Muscle layer of colon (tissue), 2 donors: ENCODE results near the gene HELT.

Experiments used
- H3K27ac ChIP-seq: one replicate; pipeline ENCODE4 v1.7.0; 2013; ENCODE audit warnings: low read depth, mild to moderate bottlenecking, low read length, moderate library complexity
- H3K27me3 ChIP-seq, 2 donors: one replicate each; pipeline ENCODE4 v1.7.0; 2013; ENCODE audit warnings: low read length in 2 of 2, mild to moderate bottlenecking in 2 of 2; ENCODE audit not compliant: insufficient read depth in 2 of 2, control insufficient read depth in 1 of 2
- H3K36me3 ChIP-seq: one replicate; pipeline ENCODE4 v1.7.0; 2013; ENCODE audit warnings: mild to moderate bottlenecking, low read length; ENCODE audit not compliant: insufficient read depth
- H3K4me1 ChIP-seq: one replicate; pipeline ENCODE4 v1.7.0; 2013; ENCODE audit warnings: mild to moderate bottlenecking, low read length; ENCODE audit not compliant: insufficient read depth
- H3K4me3 ChIP-seq, 2 donors: one replicate each; pipeline ENCODE4 v1.7.0; 2013; ENCODE audit warnings: low read length in 2 of 2, low read depth in 1 of 2, mild to moderate bottlenecking in 1 of 2, moderate library complexity in 1 of 2
- H3K9ac ChIP-seq: one replicate; pipeline ENCODE4 v1.7.0; 2013; ENCODE audit warnings: low read length
- H3K9me3 ChIP-seq: one replicate; pipeline ENCODE4 v1.7.0; 2013; ENCODE audit warnings: mild to moderate bottlenecking, low read length
- donor health status: abdominal sarcoma.
- donor health status: Adenocarcinoma of cecum.

The HELT gene

DNA sequence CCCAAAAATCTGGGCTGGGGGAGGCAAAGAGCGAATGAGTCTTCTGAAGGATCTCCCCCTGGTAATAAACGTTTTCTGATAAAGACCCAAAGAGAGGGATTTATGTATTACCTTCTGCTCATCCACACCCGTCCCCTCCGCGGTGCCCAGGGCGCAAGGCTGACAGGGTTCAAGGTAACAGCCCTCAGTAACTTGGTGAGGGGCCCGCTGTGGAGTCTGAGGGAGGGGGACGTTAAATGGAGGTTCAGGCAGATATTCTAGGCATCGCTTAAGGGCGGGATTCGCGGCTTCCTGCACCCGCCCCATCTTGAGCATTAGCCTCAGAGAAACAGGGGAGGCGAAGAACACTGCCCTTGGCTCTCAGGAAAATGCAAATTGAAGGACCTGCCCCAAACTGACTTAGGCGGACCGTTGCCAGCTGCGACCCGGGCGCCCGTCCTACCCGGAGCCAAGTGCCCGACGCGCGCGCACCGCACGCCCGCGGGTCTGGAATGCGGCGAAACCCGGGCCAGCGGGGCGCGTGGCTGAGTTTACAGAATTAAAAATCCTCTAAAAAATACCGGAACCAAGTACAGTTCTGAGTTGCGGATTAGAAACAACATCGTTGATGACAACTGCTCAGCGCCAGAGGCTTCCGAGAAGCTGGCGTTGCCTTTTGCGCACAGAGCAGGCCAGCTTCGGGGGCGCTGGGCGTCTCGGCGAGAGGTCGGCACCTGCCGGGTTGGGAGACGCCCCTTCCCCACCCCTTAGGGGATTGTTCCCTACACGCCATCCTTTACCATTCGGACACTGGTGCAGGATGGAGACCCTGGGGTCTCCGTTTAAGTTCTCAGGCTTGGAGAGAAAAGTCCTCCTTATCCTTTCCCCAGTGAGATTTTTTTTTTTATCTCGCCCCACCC lies 2.8 kb downstream of the HELT start:
- H3K27ac ChIP-seq, result no peak overlapping the region
- H3K9me3 ChIP-seq, result no peaks in the 10 kb centered on the region
- H3K4me3 ChIP-seq, result no peak overlapping the region
- H3K9ac ChIP-seq, result no peak overlapping the region
- H3K36me3 ChIP-seq, result no peaks in the 10 kb centered on the region
- H3K4me1 ChIP-seq, result no peaks in the 10 kb centered on the region
- peaks cover 12 to 57% of the 10 kb centered on the region in 2 donors for H3K27me3 ChIP-seq

DNA sequence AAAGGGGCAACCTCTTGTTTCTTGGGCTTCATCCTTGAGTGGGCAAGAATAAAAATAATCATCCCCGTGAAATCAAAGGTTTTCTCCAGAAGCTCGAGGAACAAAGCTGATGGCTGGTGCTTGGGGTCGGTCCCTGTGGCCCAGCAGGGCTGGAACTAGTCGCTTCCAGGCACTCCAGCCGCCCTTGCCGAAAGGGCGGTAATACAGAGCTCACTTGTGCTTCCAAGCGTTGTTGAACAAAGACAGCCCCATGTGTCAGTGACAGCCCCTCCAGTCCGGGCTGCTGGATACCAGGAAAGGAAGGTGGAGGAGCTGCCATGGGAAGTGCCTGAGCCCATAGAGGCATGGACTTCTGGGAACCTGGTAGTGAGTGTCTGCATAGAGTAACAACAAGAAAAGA lies 5.2 kb downstream of the HELT start:
- H3K36me3 ChIP-seq, result no peaks in the 10 kb centered on the region
- H3K27me3 ChIP-seq, result peaks cover 12 to 35% of the 10 kb centered on the region in 2 donors
- H3K9me3 ChIP-seq, result no peaks in the 10 kb centered on the region
- H3K9ac ChIP-seq, result no peak overlapping the region
- no peaks in the 10 kb centered on the region for H3K4me1 ChIP-seq
- H3K4me3 ChIP-seq, result no peak overlapping the region
- H3K27ac ChIP-seq, result no peak overlapping the region

- Histone ChIP-seq H3K9ac (no peak overlapping the region), H3K9me3 (no peaks in the 10 kb centered on the region), H3K4me3 (no peak overlapping the region), H3K36me3 (no peaks in the 10 kb centered on the region), H3K27me3 (no peaks in the 10 kb centered on the region), H3K27ac (no peak overlapping the region), H3K4me1 (no peaks in the 10 kb centered on the region)
Observed at GRCh38 chr4:185028625-185029024, 10.3 kb downstream of the HELT start.

DNA sequence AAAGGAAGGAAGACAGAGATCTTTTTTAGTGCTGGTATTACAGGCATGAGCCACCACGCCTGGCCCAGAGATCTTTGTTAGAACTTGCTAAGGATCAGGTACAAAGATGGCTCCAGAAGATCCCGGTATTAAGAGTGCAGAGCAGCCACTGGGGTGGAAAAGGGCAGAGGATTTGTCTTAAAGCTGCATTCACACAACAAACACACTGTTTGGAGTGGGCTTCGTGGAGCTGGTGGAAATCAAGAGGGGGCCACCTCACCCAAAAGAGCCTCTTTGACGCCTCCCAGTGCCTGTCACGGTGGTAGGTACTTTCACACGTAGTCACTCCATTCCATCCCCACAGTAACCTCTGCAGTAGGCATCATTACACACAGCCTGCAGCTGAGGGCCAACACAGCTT lies 13.3 kb downstream of the HELT start:
- H3K4me1 ChIP-seq, result no peaks in the 10 kb centered on the region
- H3K9me3 ChIP-seq, result no peaks in the 10 kb centered on the region
- H3K9ac ChIP-seq, result no peak overlapping the region
- no peaks in the 10 kb centered on the region for H3K27me3 ChIP-seq
- no peak overlapping the region for H3K27ac ChIP-seq
- H3K36me3 ChIP-seq, result no peaks in the 10 kb centered on the region
- no peak overlapping the region for H3K4me3 ChIP-seq

DNA sequence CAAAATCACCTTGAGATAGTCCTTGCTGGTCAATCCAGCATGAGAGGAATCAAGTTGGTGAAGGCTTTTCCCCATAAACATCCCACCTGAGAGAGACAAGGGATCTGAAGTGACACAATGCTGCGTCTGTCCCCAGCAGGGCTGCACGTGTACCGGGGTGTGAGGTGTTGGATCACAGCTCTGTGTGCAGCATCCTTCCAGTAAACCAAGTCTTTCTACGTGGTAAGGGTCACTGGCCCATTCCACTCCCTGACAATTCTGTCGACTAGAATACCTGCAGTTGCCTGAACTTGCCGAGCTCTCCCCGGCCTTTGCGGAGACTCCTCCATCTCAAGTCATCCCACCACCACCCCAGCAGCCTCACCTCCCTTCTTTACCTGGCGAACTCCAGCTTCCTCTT lies 14.8 kb downstream of the HELT start:
- H3K4me1 ChIP-seq, result no peaks in the 10 kb centered on the region
- no peak overlapping the region for H3K27ac ChIP-seq
- H3K9me3 ChIP-seq, result no peaks in the 10 kb centered on the region
- no peak overlapping the region for H3K9ac ChIP-seq
- H3K4me3 ChIP-seq, result no peak overlapping the region
- no peaks in the 10 kb centered on the region for H3K36me3 ChIP-seq
- no peaks in the 10 kb centered on the region for H3K27me3 ChIP-seq

- Histone ChIP-seq H3K36me3 (no peaks in the 10 kb centered on the region), H3K27me3 (no peaks in the 10 kb centered on the region), H3K4me3 (no peak overlapping the region), H3K27ac (no peak overlapping the region), H3K9ac (no peak overlapping the region), H3K4me1 (no peaks in the 10 kb centered on the region), H3K9me3 (no peaks in the 10 kb centered on the region)
Observed at GRCh38 chr4:185033950-185034349, 15.7 kb downstream of the HELT start.

DNA sequence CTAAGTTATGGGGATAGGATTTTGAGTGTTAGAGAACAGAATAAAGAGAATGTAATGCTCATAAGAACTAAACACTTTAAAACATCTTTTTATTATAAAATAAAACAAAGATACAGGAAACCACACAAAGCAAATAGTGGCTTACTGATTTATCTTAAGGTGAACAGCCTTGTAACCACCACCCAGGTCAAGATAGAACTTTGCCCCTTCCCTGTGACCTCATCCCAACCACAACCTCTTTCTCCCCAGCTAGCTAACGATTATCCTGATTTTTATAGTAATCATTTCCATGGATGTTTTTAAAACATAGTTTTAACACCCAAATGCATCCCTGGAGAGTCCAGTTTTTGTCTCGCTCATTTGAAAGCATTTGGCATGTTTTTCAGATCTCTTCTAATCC lies 17.0 kb downstream of the HELT start:
- H3K27me3 ChIP-seq, result no peaks in the 10 kb centered on the region
- H3K9me3 ChIP-seq, result no peaks in the 10 kb centered on the region
- no peak overlapping the region for H3K27ac ChIP-seq
- no peaks in the 10 kb centered on the region for H3K36me3 ChIP-seq
- no peak overlapping the region for H3K9ac ChIP-seq
- H3K4me1 ChIP-seq, result no peaks in the 10 kb centered on the region
- no peak overlapping the region for H3K4me3 ChIP-seq

DNA sequence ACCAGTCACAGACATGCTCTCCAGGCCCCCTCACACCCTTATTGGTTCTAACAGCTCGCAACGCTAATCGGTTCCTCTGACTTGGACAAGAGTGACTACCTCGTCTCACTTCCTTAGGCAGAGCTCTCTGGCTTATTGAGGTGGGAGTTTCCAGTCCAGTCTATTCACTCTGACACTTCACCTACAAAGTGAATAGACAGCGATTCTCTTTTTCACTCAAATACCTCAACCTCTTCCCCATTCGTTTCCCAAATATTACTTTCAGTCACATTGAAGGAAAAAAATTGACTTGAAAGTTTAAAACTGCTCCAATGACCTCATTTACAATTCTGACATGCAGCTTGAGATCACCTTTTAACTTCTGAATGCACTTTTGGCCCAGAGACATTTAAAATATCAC lies 17.7 kb downstream of the HELT start:
- no peak overlapping the region for H3K4me3 ChIP-seq
- H3K27ac ChIP-seq, result no peak overlapping the region
- no peaks in the 10 kb centered on the region for H3K4me1 ChIP-seq
- H3K36me3 ChIP-seq, result no peaks in the 10 kb centered on the region
- H3K9ac ChIP-seq, result no peak overlapping the region
- H3K27me3 ChIP-seq, result no peaks in the 10 kb centered on the region
- no peaks in the 10 kb centered on the region for H3K9me3 ChIP-seq

DNA sequence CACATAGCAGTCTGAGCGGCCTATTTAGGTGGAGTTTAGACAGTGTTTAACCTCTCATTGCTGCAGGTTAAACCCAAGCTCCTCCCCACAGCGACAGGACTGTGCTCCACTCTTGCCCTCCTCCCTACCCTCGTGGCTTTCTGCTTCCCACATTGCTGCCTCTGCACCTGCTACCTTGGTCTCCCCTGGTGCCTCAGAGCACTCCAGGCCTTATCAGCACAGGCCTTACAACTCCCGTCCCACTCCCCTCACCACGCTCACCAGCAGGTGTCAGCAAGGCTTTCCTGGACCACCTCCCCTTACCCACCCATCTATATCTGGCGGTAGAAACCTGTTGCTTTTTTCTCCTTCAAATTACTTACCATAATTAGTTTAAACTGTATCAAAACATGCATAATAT lies 18.6 kb downstream of the HELT start:
- Histone ChIP-seq H3K9me3 (no peaks in the 10 kb centered on the region), H3K36me3 (no peaks in the 10 kb centered on the region), H3K4me1 (no peaks in the 10 kb centered on the region), H3K4me3 (no peak overlapping the region), H3K27me3 (no peaks in the 10 kb centered on the region), H3K27ac (no peak overlapping the region), H3K9ac (no peak overlapping the region)

GRCh38 chr4:185039508-185040273 lies 21.4 kb downstream of the HELT start:
- H3K9ac ChIP-seq, result no peak overlapping the region

GRCh38 chr4:185040523-185040922 lies 22.2 kb downstream of the HELT start:
- H3K4me1 ChIP-seq, result no peaks in the 10 kb centered on the region

More at GRCh38 chr4:185039508-185040273, 21.4 kb downstream of the HELT start:
- H3K36me3 ChIP-seq, result no peaks in the 10 kb centered on the region
- H3K27me3 ChIP-seq, result no peaks in the 10 kb centered on the region
- no peaks in the 10 kb centered on the region for H3K4me1 ChIP-seq
- no peaks in the 10 kb centered on the region for H3K9me3 ChIP-seq
- no peak overlapping the region for H3K27ac ChIP-seq
- peak overlapping the region in 1 of 2 donors; percentile 49 for H3K4me3 ChIP-seq

More at GRCh38 chr4:185040523-185040922, 22.2 kb downstream of the HELT start:
- Histone ChIP-seq H3K27me3 (no peaks in the 10 kb centered on the region), H3K9me3 (no peaks in the 10 kb centered on the region), H3K27ac (no peak overlapping the region), H3K4me3 (no peak overlapping the region), H3K36me3 (no peaks in the 10 kb centered on the region), H3K9ac (no peak overlapping the region)
